Psoas muscle (tissue), 8 donors: Measurements from ENCODE around the gene ZFYVE27. TPM values are rescaled to one million over a fixed set of nuclear protein-coding genes. Genes with fewer than 3 reads are reported as not detected.

Source experiments
- ATAC-seq, 4 donors: fragments of 200-7000 bp; cut with Tn5 transposase; one replicate each; pipeline ENCODE4 v1.9.1; 2020; ENCODE audit warnings: moderate library complexity in 3 of 4, mild to moderate bottlenecking in 2 of 4
- DNase-seq, 2 donors: peaks; one replicate each; pipeline ENCODE4 v3.0.0-alpha.2; 2020
- H3K27ac ChIP-seq: fragments of 200-600 bp; one replicate; pipeline ENCODE4 v1.8.0; 2022
- H3K27me3 ChIP-seq, 3 donors: fragments of 200-600 bp in 1 of 3; one replicate each; pipeline versions ENCODE4 v1.6.1 to v1.8.0; 2013 to 2022; ENCODE audit warnings: low read length in 2 of 3, mild to moderate bottlenecking in 2 of 3, moderate library complexity in 1 of 3; ENCODE audit not compliant: insufficient read depth in 3 of 3
- H3K36me3 ChIP-seq, 2 donors: fragments of 200-600 bp in 1 of 2; one replicate each; pipeline versions ENCODE4 v1.6.1 to v1.8.0; 2013 to 2022; ENCODE audit warnings: low read depth in 1 of 2, mild to moderate bottlenecking in 1 of 2, moderate library complexity in 1 of 2; ENCODE audit not compliant: insufficient read depth in 1 of 2
- H3K4me1 ChIP-seq: fragments of 200-600 bp; one replicate; pipeline ENCODE4 v1.8.0; 2022
- H3K4me3 ChIP-seq: fragments of 200-600 bp; one replicate; pipeline ENCODE4 v1.8.0; 2022; ENCODE audit warnings: mild to moderate bottlenecking
- H3K9me3 ChIP-seq: fragments of 200-600 bp; one replicate; pipeline ENCODE4 v1.8.0; 2022
- WGBS, 3 donors: extraction: QIAGEN DNeasy Blood & Tissue Kit; methylation state at CpG; one replicate each; pipeline versions ENCODE4 v1.1.6 to v1.1.7; 2013; 5-methylcytosine and 5-hydroxymethylcytosine counted together
- intact Hi-C, 2 donors: fragments of 100-400 bp; cut with DNase I; formaldehyde crosslinking; loops; one replicate each; pipeline versions ENCODE4 v1.11.0 to v1.14.2; 2022
- polyA plus RNA-seq, 3 donors: library from polyadenylated mRNA; stranded (reverse); fragments of 200-250 nt; gene quantifications; one replicate each; pipeline ENCODE4 v1.2.3, GENCODE V29; 2013
- total RNA-seq, 4 donors: library from RNA; stranded (reverse); fragmentation: NEBNext Ultra II Directional in 2 of 4; extraction: Animal tissue kit (Norgen Biotek cat#: 25700) in 2 of 4; gene quantifications; one replicate each; pipeline versions ENCODE4 v1.2.1 to v1.2.4, GENCODE V29; 2021 to 2023
- TF ChIP-seq, protein P1 (sequence below): fragments of 200-600 bp; IDR thresholded peaks from one replicate; pipeline ENCODE4 v1.8.0; 2022; ENCODE audit warnings: antibody characterized with exemption
- donor health status: healthy with polysubstance abuse.
- donor health status: DM: no; HTN: no; CAD: no; lungs with moderate emphysema.
- donor health status: Bipolar disorder and iron deficiency.
- donor health status: healthy.
- donor health status: DM: yes; HTN: yes; CAD: no.
- donor health status: DM: no; HTN: no; CAD: no.
- donor health status: DM: no; HTN: no; CAD: no.
- donor health status: DM: yes; HTN: yes; CAD: no.

ZFYVE27 gene
- total and polyA plus RNA-seq, 7 donors, result 8.3 to 20.1 (median 12.5) TPM

GRCh38 chr10:97805949-97806348, 69.0 kb downstream of the ZFYVE27 start:
- Histone ChIP-seq H3K27ac (no peak overlapping the region), H3K9me3 (no peaks in the 10 kb centered on the region), H3K4me3 (no peak overlapping the region), H3K36me3 (no peaks in the 10 kb centered on the region), H3K4me1 (peaks cover 10% of the 10 kb centered on the region), H3K27me3 (no peaks in the 10 kb centered on the region)
- no peak for ATAC-seq
- intact Hi-C loops, result no loop called here
- TF ChIP-seq, protein P1, sequence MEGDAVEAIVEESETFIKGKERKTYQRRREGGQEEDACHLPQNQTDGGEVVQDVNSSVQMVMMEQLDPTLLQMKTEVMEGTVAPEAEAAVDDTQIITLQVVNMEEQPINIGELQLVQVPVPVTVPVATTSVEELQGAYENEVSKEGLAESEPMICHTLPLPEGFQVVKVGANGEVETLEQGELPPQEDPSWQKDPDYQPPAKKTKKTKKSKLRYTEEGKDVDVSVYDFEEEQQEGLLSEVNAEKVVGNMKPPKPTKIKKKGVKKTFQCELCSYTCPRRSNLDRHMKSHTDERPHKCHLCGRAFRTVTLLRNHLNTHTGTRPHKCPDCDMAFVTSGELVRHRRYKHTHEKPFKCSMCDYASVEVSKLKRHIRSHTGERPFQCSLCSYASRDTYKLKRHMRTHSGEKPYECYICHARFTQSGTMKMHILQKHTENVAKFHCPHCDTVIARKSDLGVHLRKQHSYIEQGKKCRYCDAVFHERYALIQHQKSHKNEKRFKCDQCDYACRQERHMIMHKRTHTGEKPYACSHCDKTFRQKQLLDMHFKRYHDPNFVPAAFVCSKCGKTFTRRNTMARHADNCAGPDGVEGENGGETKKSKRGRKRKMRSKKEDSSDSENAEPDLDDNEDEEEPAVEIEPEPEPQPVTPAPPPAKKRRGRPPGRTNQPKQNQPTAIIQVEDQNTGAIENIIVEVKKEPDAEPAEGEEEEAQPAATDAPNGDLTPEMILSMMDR, result no peak
- WGBS, 3 donors, result 74 to 87% (median 85%) methylated on average over 6 of the region's 6 CpGs
- DNase-seq, result no peak

GRCh38 chr10:97810446-97810845, 73.5 kb downstream of the ZFYVE27 start:
- H3K27me3 ChIP-seq, result no peaks in the 10 kb centered on the region
- intact Hi-C loops, result no loop called here
- no peak overlapping the region for H3K4me3 ChIP-seq
- DNase-seq (no peak), ATAC-seq (no peak)
- 83 to 86% (median 84%) methylated on average over 7 of the region's 7 CpGs for WGBS, 3 donors
- H3K27ac ChIP-seq, result no peak overlapping the region
- no peaks in the 10 kb centered on the region for H3K9me3 ChIP-seq
- peaks cover 10% of the 10 kb centered on the region for H3K4me1 ChIP-seq
- TF ChIP-seq, protein P1, result no peak
- no peaks in the 10 kb centered on the region for H3K36me3 ChIP-seq

Other genes with a start within 250 kb of the ZFYVE27 start
- 10 to 100 TPM; 33.2 to 39.6 (median 34.4) TPM for gene MMS19, start 238.7 kb upstream of the ZFYVE27 start, total RNA-seq
- gene MMS19, start 238.7 kb upstream of the ZFYVE27 start, polyA plus RNA-seq, result 10 to 100 TPM; 29.8 to 47.6 (median 43.1) TPM
- 10 to 100 TPM; 16.0 to 39.2 (median 22.2) TPM for gene UBTD1, start 238.2 kb upstream of the ZFYVE27 start, total RNA-seq
- 10 to 100 TPM; 43.6 to 59.2 (median 56.7) TPM for gene UBTD1, start 238.2 kb upstream of the ZFYVE27 start, polyA plus RNA-seq
- gene ANKRD2, start 164.3 kb upstream of the ZFYVE27 start, total RNA-seq, result 1,000 to 10,000 TPM; 1,055 to 3,522 (median 2,378) TPM
- gene ANKRD2, start 164.3 kb upstream of the ZFYVE27 start, polyA plus RNA-seq, result 1,000 to 10,000 TPM in 2 of 3 donors, 100 to 1,000 TPM in 1; 254 to 5,473 (median 1,117) TPM
- gene HOGA1, start 152.7 kb upstream of the ZFYVE27 start, total RNA-seq, result 10 to 100 TPM in 1 of 4 donors, 1 to 10 TPM in 2, under 1 TPM in 1; 0.66 to 12.3 (median 4.9) TPM
- 1 to 10 TPM in 2 of 3 donors, under 1 TPM in 1; 0.96 to 3.4 (median 1.7) TPM for gene HOGA1, start 152.7 kb upstream of the ZFYVE27 start, polyA plus RNA-seq
- 1 to 10 TPM in 2 of 4 donors, under 1 TPM in 1, not detected in 1; 0.56 to 1.1 (median 1.0) TPM for gene C10orf62, start 147.4 kb upstream of the ZFYVE27 start, total RNA-seq
- under 1 TPM in 2 of 3 donors, not detected in 1; 0.12 to 0.13 TPM for gene C10orf62, start 147.4 kb upstream of the ZFYVE27 start, polyA plus RNA-seq
- gene MORN4, start 103.6 kb upstream of the ZFYVE27 start, total RNA-seq, result 1 to 10 TPM; 1.8 to 4.1 (median 2.6) TPM
- 1 to 10 TPM; 3.9 to 5.6 (median 5.2) TPM for gene MORN4, start 103.6 kb upstream of the ZFYVE27 start, polyA plus RNA-seq
- 10 to 100 TPM; 11.5 to 14.1 (median 11.9) TPM for gene PI4K2A, start 96.5 kb upstream of the ZFYVE27 start, total RNA-seq
- gene PI4K2A, start 96.5 kb upstream of the ZFYVE27 start, polyA plus RNA-seq, result 10 to 100 TPM in 2 of 3 donors, 1 to 10 TPM in 1; 8.9 to 22.9 (median 15.6) TPM
- gene AVPI1, start 49.9 kb upstream of the ZFYVE27 start, total RNA-seq, result 1 to 10 TPM; 3.6 to 5.8 (median 5.0) TPM
- gene AVPI1, start 49.9 kb upstream of the ZFYVE27 start, polyA plus RNA-seq, result 10 to 100 TPM in 1 of 3 donors, 1 to 10 TPM in 2; 5.6 to 56.9 (median 5.6) TPM
- gene MARVELD1, start 23.4 kb upstream of the ZFYVE27 start, total RNA-seq, result 1 to 10 TPM; 2.4 to 5.7 (median 3.3) TPM
- 10 to 100 TPM in 1 of 3 donors, 1 to 10 TPM in 2; 2.2 to 10.4 (median 2.9) TPM for gene MARVELD1, start 23.4 kb upstream of the ZFYVE27 start, polyA plus RNA-seq
- under 1 TPM in 2 of 4 donors, not detected in 2; 0.16 to 0.30 TPM for gene SFRP5, start 34.9 kb downstream of the ZFYVE27 start, total RNA-seq
- gene SFRP5, start 34.9 kb downstream of the ZFYVE27 start, polyA plus RNA-seq, result under 1 TPM; 0.47 to 0.73 (median 0.69) TPM
- gene GOLGA7B, start 112.7 kb downstream of the ZFYVE27 start, total RNA-seq, result 1 to 10 TPM in 2 of 4 donors, under 1 TPM in 2; 0.19 to 4.1 (median 0.99) TPM
- 1 to 10 TPM in 1 of 3 donors, under 1 TPM in 2; 0.46 to 1.6 (median 0.77) TPM for gene GOLGA7B, start 112.7 kb downstream of the ZFYVE27 start, polyA plus RNA-seq